SKM-1 treated with dmso at 0.1 percent for 144 hours (cell line): Measurements from ENCODE around the gene RHBDF2.

Source experiments
- DNase-seq: peaks from one replicate; lab custom pipeline; 2025; ENCODE audit not compliant: unreplicated experiment; lab: John Stamatoyannopoulos, UW

The RHBDF2 gene

GRCh38 chr17:76484228-76484725, 16.9 kb downstream of the RHBDF2 start:
- DNase-seq = no peak

- no peak for DNase-seq
Measured at GRCh38 chr17:76481071-76481655, 20.1 kb downstream of the RHBDF2 start.

- no peak for DNase-seq
Measured at GRCh38 chr17:76480632-76481031, 20.6 kb downstream of the RHBDF2 start.

GRCh38 chr17:76479515-76480060, 21.6 kb downstream of the RHBDF2 start:
- no peak for DNase-seq

- no peak for DNase-seq
Measured at GRCh38 chr17:76478730-76479514, 22.3 kb downstream of the RHBDF2 start.

- no peak for DNase-seq
Measured at GRCh38 chr17:76478097-76478496, 23.1 kb downstream of the RHBDF2 start.

- DNase-seq = no peak
Measured at GRCh38 chr17:76477576-76477975, 23.6 kb downstream of the RHBDF2 start.

GRCh38 chr17:76476736-76477135, 24.5 kb downstream of the RHBDF2 start:
- DNase-seq = no peak

GRCh38 chr17:76475302-76475701, 25.9 kb downstream of the RHBDF2 start:
- DNase-seq = no peak

- no peak for DNase-seq
Measured at GRCh38 chr17:76474894-76475293, 26.3 kb downstream of the RHBDF2 start.

GRCh38 chr17:76474238-76474637, 27.0 kb downstream of the RHBDF2 start:
- DNase-seq = no peak

- DNase-seq = no peak
Measured at GRCh38 chr17:76473541-76473985, 27.7 kb downstream of the RHBDF2 start.

- no peak for DNase-seq
Measured at GRCh38 chr17:76472726-76473125, 28.5 kb downstream of the RHBDF2 start.

GRCh38 chr17:76472258-76472645, 29.0 kb downstream of the RHBDF2 start:
- no peak for DNase-seq

- no peak for DNase-seq
Measured at GRCh38 chr17:76471498-76472257, 29.5 kb downstream of the RHBDF2 start.

GRCh38 chr17:76469991-76470739, 31.1 kb downstream of the RHBDF2 start:
- no peak for DNase-seq

- no peak for DNase-seq
Measured at GRCh38 chr17:76469076-76469990, 31.9 kb downstream of the RHBDF2 start.

- DNase-seq = no peak
Measured at GRCh38 chr17:76468634-76469010, 32.6 kb downstream of the RHBDF2 start.

- no peak for DNase-seq
Measured at GRCh38 chr17:76467809-76468633, 33.2 kb downstream of the RHBDF2 start.
